Activated T-helper 2 cell treated with anti-CD3 and anti-CD28 coated beads, Interferon-gamma antibody, Interleukin-2, Interleukin-4, amounts not matched to agents 10 μg/mL and 5 μg/mL and 100 μg/mL, durations not matched to agents 14 hours and 24 hours and 36 hours (primary cell): ENCODE results near the gene IRF2BP2. TPM values are rescaled to one million over a fixed set of nuclear protein-coding genes. Genes with fewer than 3 reads are reported as not detected.

Experiments used
- DNase-seq: peaks from one replicate; pipeline ENCODE4 v3.0.0; 2021; ENCODE audit warnings: low spot score
- H3K27ac Mint-ChIP-seq: one replicate; pipeline ENCODE4 v1.8.0; 2021; ENCODE audit warnings: mixed read lengths
- H3K27me3 Mint-ChIP-seq: one replicate; pipeline ENCODE4 v1.8.0; 2021; ENCODE audit warnings: low read depth, mixed read lengths
- H3K36me3 Mint-ChIP-seq: one replicate; pipeline ENCODE4 v1.8.0; 2021; ENCODE audit warnings: low read depth, mixed read lengths
- H3K4me1 Mint-ChIP-seq: one replicate; pipeline ENCODE4 v1.8.0; 2021; ENCODE audit warnings: low read depth, mixed read lengths
- H3K4me3 Mint-ChIP-seq: one replicate; pipeline ENCODE4 v1.8.0; 2021; ENCODE audit warnings: low read depth, mild to moderate bottlenecking, moderate library complexity, mixed read lengths
- H3K9me3 Mint-ChIP-seq: one replicate; pipeline ENCODE4 v1.8.0; 2021; ENCODE audit warnings: mixed read lengths
- intact Hi-C: fragments of 100-400 bp; cut with micrococcal nuclease; formaldehyde crosslinking; loops from one replicate; pipeline ENCODE4 v1.15.1; 2023
- total RNA-seq: library from RNA; stranded (reverse); gene quantifications from 2 replicates; pipeline ENCODE4 v1.2.3, GENCODE V29; 2022

Gene IRF2BP2
- total RNA-seq, 1 donor from 2014 or later: 292 TPM

- H3K36me3 Mint-ChIP-seq: no peaks in the 10 kb centered on the region
- intact Hi-C loops: no loop called here
Observed at GRCh38 chr1:234559152-234559901, 50.7 kb downstream of the IRF2BP2 start.

GRCh38 chr1:234558330-234558836 lies 51.6 kb downstream of the IRF2BP2 start:
- intact Hi-C loops: no loop called here
- H3K4me1 Mint-ChIP-seq: peaks cover 3% of the 10 kb centered on the region
- H3K27me3 Mint-ChIP-seq: no peaks in the 10 kb centered on the region
- H3K4me3 Mint-ChIP-seq: no peak overlapping the region
- H3K36me3 Mint-ChIP-seq: no peaks in the 10 kb centered on the region
- no peaks in the 10 kb centered on the region for H3K9me3 Mint-ChIP-seq
- DNase-seq: no peak
- H3K27ac Mint-ChIP-seq: no peak overlapping the region

More at GRCh38 chr1:234559152-234559901, 50.7 kb downstream of the IRF2BP2 start:
- Mint-ChIP-seq H3K27ac (no peak overlapping the region), H3K9me3 (no peaks in the 10 kb centered on the region), H3K4me3 (no peak overlapping the region), H3K27me3 (no peaks in the 10 kb centered on the region), H3K4me1 (peaks cover 8% of the 10 kb centered on the region)
- no peak for DNase-seq

GRCh38 chr1:234556245-234556943 lies 53.6 kb downstream of the IRF2BP2 start:
- H3K27me3 Mint-ChIP-seq: no peaks in the 10 kb centered on the region
- no peak overlapping the region for H3K27ac Mint-ChIP-seq
- H3K36me3 Mint-ChIP-seq: no peaks in the 10 kb centered on the region
- H3K4me1 Mint-ChIP-seq: peaks cover 3% of the 10 kb centered on the region
- H3K9me3 Mint-ChIP-seq: no peaks in the 10 kb centered on the region
- no peak for DNase-seq
- H3K4me3 Mint-ChIP-seq: no peak overlapping the region
- intact Hi-C loops: no loop called here

- no peaks in the 10 kb centered on the region for H3K36me3 Mint-ChIP-seq
- H3K4me3 Mint-ChIP-seq: no peak overlapping the region
- no peaks in the 10 kb centered on the region for H3K27me3 Mint-ChIP-seq
- H3K4me1 Mint-ChIP-seq: peaks cover 3% of the 10 kb centered on the region
- intact Hi-C loops: no loop called here
- no peak overlapping the region for H3K27ac Mint-ChIP-seq
- no peaks in the 10 kb centered on the region for H3K9me3 Mint-ChIP-seq
- no peak for DNase-seq
Observed at GRCh38 chr1:234555390-234556024, 54.5 kb downstream of the IRF2BP2 start.

- H3K27me3 Mint-ChIP-seq: no peaks in the 10 kb centered on the region
- intact Hi-C loops: no loop called here
- H3K36me3 Mint-ChIP-seq: no peaks in the 10 kb centered on the region
- H3K4me1 Mint-ChIP-seq: peaks cover 3% of the 10 kb centered on the region
- DNase-seq: no peak
- no peak overlapping the region for H3K27ac Mint-ChIP-seq
- no peaks in the 10 kb centered on the region for H3K9me3 Mint-ChIP-seq
- no peak overlapping the region for H3K4me3 Mint-ChIP-seq
Observed at GRCh38 chr1:234554698-234555311, 55.2 kb downstream of the IRF2BP2 start.

Other genes with a start within 250 kb of the IRF2BP2 start
- gene COA6, start 236.7 kb downstream of the IRF2BP2 start, total RNA-seq: 60.3 and 63.6 TPM in 2 replicates
- gene TARBP1, start 131.0 kb downstream of the IRF2BP2 start, total RNA-seq: 79.7 and 87.5 TPM in 2 replicates